Lower lobe of right lung (tissue), 2 donors: ENCODE data around the gene OS9. TPM values are rescaled to one million over a fixed set of nuclear protein-coding genes. Genes with fewer than 3 reads are reported as not detected.
A peak's percentile ranks its signal among the peaks of the same experiment; 100 is the strongest.

ENCODE experiments used
- ATAC-seq, 2 donors: fragments of 200-7000 bp; cut with Tn5 transposase; one replicate each; pipeline ENCODE4 v1.9.1; 2020 to 2022; ENCODE audit warnings: mild to moderate bottlenecking in 2 of 2, moderate library complexity in 2 of 2
- DNase-seq: peaks from one replicate; pipeline ENCODE4 v3.0.0-alpha.2; 2020
- H3K27ac ChIP-seq: fragments of 200-600 bp; one replicate; pipeline ENCODE4 v1.8.0; 2022
- H3K27me3 ChIP-seq: fragments of 200-600 bp; one replicate; pipeline ENCODE4 v1.8.0; 2022; ENCODE audit warnings: low read depth
- H3K36me3 ChIP-seq: fragments of 200-600 bp; one replicate; pipeline ENCODE4 v1.8.0; 2022; ENCODE audit warnings: mild to moderate bottlenecking
- H3K4me1 ChIP-seq: fragments of 200-600 bp; one replicate; pipeline ENCODE4 v1.8.0; 2022
- H3K4me3 ChIP-seq: fragments of 200-600 bp; one replicate; pipeline ENCODE4 v1.8.0; 2022; ENCODE audit warnings: mild to moderate bottlenecking
- H3K9me3 ChIP-seq: fragments of 200-600 bp; one replicate; pipeline ENCODE4 v1.8.0; 2022
- CTCF ChIP-seq: fragments of 200-600 bp; IDR thresholded peaks from one replicate; pipeline ENCODE4 v1.8.0; 2022; ENCODE audit warnings: antibody characterized with exemption, mild to moderate bottlenecking
- intact Hi-C: fragments of 100-400 bp; cut with DNase I; formaldehyde crosslinking; loops from one replicate; pipeline ENCODE4 v1.11.0; 2022
- total RNA-seq: library from RNA; stranded (reverse); fragmentation: NEBNext Ultra II Directional; extraction: Animal tissue kit (Norgen Biotek cat#: 25700); gene quantifications from one replicate; pipeline ENCODE4 v1.2.1, GENCODE V29; 2021
- donor health status: DM: no; HTN: yes; CAD: no; lungs with severe emphysema.

The OS9 gene
- total RNA-seq, 1 donor from 2014 or later, result 294 TPM

GRCh38 chr12:57739914-57740538, 46.1 kb downstream of the OS9 start:
- no peak overlapping the region for H3K4me3 ChIP-seq

GRCh38 chr12:57740656-57741412, 46.9 kb downstream of the OS9 start:
- no peak overlapping the region for H3K27ac ChIP-seq
- peaks cover 41% of the 10 kb centered on the region for H3K27me3 ChIP-seq
- H3K4me3 ChIP-seq, result peak overlapping the region; percentile 53
- DNase-seq, result peak; percentile 62
- H3K36me3 ChIP-seq, result no peaks in the 10 kb centered on the region
- no peak for TF ChIP-seq CTCF
- H3K4me1 ChIP-seq, result peaks cover 47% of the 10 kb centered on the region
- no peaks in the 10 kb centered on the region for H3K9me3 ChIP-seq
- no peak for ATAC-seq
- intact Hi-C loops, result no loop called here

More at GRCh38 chr12:57739914-57740538, 46.1 kb downstream of the OS9 start:
- no peak for ATAC-seq
- intact Hi-C loops, result no loop called here
- TF ChIP-seq CTCF, result no peak
- Histone ChIP-seq H3K4me1 (peaks cover 46% of the 10 kb centered on the region), H3K9me3 (no peaks in the 10 kb centered on the region), H3K36me3 (no peaks in the 10 kb centered on the region), H3K27ac (no peak overlapping the region), H3K27me3 (peaks cover 47% of the 10 kb centered on the region)
- no peak for DNase-seq

GRCh38 chr12:57741413-57741789, 47.5 kb downstream of the OS9 start:
- Histone ChIP-seq H3K27me3 (peaks cover 36% of the 10 kb centered on the region), H3K27ac (peak overlapping the region; percentile 56), H3K4me3 (peak overlapping the region; percentile 53)

GRCh38 chr12:57741844-57742738, 48.2 kb downstream of the OS9 start:
- intact Hi-C loops, result no loop called here
- Histone ChIP-seq H3K27me3 (peaks cover 29% of the 10 kb centered on the region), H3K27ac (peak overlapping the region; percentile 56)

More at GRCh38 chr12:57741413-57741789, 47.5 kb downstream of the OS9 start:
- H3K9me3 ChIP-seq, result no peaks in the 10 kb centered on the region
- no peak for DNase-seq
- no peak for TF ChIP-seq CTCF
- H3K4me1 ChIP-seq, result peaks cover 44% of the 10 kb centered on the region
- H3K36me3 ChIP-seq, result peaks cover 2% of the 10 kb centered on the region
- intact Hi-C loops, result no loop called here
- ATAC-seq, result no peak

More at GRCh38 chr12:57741844-57742738, 48.2 kb downstream of the OS9 start:
- TF ChIP-seq CTCF, result peak; percentile 23
- H3K4me1 ChIP-seq, result peaks cover 39% of the 10 kb centered on the region
- peak overlapping the region; percentile 53 for H3K4me3 ChIP-seq
- ATAC-seq (peak; percentile 12 to 13), DNase-seq (peak; percentile 73)
- peaks cover 9% of the 10 kb centered on the region for H3K36me3 ChIP-seq
- H3K9me3 ChIP-seq, result no peaks in the 10 kb centered on the region
